Fibroblast of mammary gland (primary cell): ENCODE results near the gene STK10.
"Not testable (repeated sequence)": the region's sequence is repeated elsewhere in the genome, so short reads cannot be mapped to it uniquely, and the experiment has no call there.

Experiments
- DNase-seq: peaks from one replicate; pipeline ENCODE4 v3.0.0-alpha.2; 2010; ENCODE audit warnings: low read depth
- H3K4me3 ChIP-seq: 2 replicates; pipeline ENCODE4 v1.5.1; 2011; ENCODE audit warnings: low read depth, mild to moderate bottlenecking, low read length, moderate library complexity; ENCODE audit not compliant: control insufficient read depth
- TF ChIP-seq, protein P1 (sequence below): conservative IDR thresholded peaks from 2 replicates; pipeline ENCODE4 v1.5.1; 2011; ENCODE audit warnings: low read depth, low read length, inconsistent platforms; ENCODE audit not compliant: control insufficient read depth, insufficient read depth

The STK10 gene

DNA sequence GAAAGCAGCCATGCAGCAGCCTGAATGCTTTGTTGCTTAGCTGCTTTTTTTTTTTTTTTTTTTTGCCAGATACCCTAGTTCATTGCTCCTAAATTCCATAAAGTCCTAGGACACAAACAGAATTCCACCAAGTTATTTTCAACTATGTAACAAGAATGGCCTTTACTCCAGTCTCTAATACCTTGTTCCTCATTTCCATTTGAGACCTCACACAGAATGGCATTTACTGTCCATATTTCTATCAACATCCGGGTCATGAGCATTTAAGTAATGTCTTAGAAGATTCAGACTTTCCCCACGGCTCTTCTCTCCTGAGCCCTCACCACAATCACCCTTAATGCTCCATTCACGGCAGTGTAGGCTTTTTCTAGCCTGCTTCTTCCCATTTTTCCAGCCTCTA lies 149.9 kb downstream of the STK10 start:
- no peak overlapping the region for H3K4me3 ChIP-seq
- no peak for DNase-seq
- TF ChIP-seq, protein P1, sequence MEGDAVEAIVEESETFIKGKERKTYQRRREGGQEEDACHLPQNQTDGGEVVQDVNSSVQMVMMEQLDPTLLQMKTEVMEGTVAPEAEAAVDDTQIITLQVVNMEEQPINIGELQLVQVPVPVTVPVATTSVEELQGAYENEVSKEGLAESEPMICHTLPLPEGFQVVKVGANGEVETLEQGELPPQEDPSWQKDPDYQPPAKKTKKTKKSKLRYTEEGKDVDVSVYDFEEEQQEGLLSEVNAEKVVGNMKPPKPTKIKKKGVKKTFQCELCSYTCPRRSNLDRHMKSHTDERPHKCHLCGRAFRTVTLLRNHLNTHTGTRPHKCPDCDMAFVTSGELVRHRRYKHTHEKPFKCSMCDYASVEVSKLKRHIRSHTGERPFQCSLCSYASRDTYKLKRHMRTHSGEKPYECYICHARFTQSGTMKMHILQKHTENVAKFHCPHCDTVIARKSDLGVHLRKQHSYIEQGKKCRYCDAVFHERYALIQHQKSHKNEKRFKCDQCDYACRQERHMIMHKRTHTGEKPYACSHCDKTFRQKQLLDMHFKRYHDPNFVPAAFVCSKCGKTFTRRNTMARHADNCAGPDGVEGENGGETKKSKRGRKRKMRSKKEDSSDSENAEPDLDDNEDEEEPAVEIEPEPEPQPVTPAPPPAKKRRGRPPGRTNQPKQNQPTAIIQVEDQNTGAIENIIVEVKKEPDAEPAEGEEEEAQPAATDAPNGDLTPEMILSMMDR = no peak

DNA sequence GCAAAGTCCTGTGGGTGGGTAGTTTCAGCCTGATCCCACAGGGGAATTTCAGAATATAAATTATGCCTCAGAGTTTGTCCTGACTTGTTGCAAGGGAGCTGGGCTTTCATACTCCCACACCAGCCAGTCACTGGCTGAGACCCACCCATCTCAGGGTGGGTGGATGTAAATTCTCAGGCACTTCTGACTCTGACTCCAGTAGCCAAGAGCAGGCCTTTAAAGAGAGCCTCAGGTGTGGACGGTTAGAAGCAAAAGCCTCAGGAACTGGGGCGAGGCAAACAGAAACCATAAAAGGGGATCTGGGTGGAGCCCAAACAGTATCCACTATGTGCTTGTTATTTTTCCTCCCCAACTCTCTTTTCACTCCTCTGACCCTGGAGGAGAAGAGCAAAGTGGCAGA lies 153.0 kb downstream of the STK10 start:
- no peak for DNase-seq
- TF ChIP-seq, protein P1 = no peak

DNA sequence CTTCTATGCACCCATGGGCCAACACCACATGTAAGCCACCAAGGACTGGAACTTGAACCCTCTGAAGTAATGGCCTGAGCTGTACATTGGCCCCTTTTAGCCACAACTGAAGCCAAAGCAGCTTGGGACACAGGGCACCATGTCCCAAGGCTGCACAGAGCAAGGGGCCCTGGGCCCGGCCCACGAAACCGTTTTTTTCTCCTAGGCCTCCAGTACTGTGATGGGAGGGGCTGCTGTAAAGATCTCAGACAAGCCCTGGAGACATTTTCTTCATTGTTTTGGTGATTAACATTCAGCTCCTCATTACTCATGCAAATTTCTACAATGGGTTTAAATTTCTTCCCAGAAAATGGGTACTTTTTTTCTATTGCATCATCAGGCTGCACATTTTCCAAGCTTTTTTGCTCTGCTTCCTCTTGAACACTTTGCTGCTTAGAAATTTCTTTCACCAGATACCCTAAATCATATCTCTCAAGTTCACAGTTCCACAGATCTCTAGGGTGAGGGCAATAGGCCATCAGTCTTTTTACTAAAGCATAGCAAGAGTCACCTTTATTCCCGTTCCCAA lies 156.0 kb downstream of the STK10 start:
- H3K4me3 ChIP-seq = no peak overlapping the region
- TF ChIP-seq, protein P1 = no peak
- DNase-seq = no peak

More for the DNA sequence above, 153.0 kb downstream of the STK10 start:
- H3K4me3 ChIP-seq = no peak overlapping the region

DNA sequence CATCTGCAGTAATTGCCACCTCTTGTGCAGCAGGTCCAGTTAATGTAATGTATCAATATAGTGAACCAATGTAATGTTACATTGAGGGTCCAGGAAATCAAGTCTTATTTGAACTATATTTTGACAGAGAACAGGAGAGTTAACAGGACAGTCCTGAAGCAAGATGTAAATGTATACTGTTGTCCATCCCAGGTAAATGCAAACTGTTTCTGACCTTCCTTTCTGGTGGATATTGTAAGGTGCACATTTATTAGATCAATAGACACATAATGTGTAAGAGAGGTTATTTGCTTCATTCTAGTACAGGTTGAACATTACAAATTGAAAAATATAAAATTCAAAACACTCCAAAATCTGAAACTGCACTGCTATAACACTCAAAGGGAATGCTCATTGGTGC lies 158.1 kb downstream of the STK10 start:
- TF ChIP-seq, protein P1 = no peak
- H3K4me3 ChIP-seq = no peak overlapping the region
- no peak for DNase-seq

DNA sequence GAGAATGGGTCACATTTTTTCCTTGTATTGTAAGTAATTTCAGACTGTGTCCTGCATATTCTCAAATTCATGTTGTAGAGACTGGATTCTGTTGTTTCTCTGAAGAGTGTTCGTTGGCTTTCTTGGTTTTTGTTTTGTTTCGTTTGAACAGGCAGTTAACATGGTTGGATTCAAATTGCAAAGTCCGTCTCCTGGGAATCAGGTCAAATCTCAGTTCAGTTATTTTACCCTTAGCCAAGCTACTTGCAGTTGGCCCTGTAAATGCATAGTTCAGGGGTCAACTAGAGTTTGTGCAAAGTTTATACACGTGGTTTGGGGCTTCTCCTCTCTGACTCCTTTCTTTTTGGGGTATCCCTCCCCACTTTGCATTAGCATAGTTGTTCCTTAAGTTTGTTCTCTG lies 159.9 kb downstream of the STK10 start:
- no peak overlapping the region for H3K4me3 ChIP-seq
- TF ChIP-seq, protein P1 = no peak
- DNase-seq = no peak

DNA sequence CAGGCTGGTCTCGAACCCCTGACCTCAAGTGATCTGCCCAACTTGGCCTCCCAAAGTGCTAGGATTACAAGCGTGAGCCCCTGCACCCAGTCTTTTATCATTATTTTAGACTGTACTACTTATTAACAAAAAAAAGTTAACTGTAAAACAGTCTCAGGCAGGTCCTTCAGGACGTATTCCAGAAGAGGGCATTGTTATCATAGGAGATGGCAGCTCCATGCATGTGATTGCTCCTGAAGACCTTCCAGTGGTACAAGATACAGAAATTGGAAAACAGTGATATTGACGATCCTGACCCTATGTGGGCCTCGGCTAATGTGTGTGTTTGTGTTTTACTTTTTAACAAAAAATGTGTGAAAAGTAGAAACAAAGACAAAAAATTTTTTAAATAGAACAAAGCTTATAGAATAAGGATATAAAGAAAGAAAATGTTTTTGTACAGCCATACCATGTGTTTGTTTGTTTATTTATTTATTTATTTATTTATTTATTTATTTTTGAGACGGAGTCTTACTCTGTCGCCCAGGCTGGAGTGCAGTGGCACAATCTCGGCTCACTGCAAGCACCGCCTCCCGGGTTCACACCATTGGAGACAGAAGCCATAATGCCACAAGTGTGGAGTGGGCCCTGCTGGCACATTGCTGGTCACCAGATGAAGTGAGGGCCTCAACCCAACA lies 167.8 kb downstream of the STK10 start:
- not testable (repeated sequence) for H3K4me3 ChIP-seq
- DNase-seq = peak; percentile 24

DNA sequence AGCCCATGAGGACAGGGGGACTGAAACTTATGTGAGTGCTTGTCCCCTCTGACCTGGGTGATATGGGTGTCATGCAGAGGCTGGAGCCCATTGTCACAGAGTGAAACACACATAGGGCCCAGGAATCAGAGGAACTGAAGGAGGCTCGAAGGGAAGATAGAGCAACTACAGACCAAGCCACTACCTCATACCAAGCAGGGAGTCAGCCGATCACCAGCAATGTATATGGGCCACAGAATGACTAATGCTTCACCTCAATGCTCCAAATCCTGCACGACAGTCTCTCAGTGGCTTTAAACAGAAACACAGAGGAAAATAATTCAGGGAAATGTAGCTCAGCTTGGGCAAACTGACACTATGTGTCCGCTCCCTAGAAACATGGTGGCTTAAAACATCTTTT lies 172.7 kb downstream of the STK10 start:
- no peak overlapping the region for H3K4me3 ChIP-seq
- TF ChIP-seq, protein P1 = no peak
- DNase-seq = no peak
